GM18517 (cell line): Measurements from ENCODE around the gene MARVELD1.

ENCODE experiments used
- ATAC-seq: cut with Tn5 transposase; IDR thresholded peaks from one replicate; pipeline ENCODE4 v1.9.1; 2021; ENCODE audit warnings: mild to moderate bottlenecking, moderate library complexity; ENCODE audit not compliant: unreplicated experiment

MARVELD1 gene

GRCh38 chr10:97752956-97753355 is 39.4 kb downstream of the MARVELD1 start:
- no peak for ATAC-seq

GRCh38 chr10:97754726-97755125 is 41.2 kb downstream of the MARVELD1 start:
- ATAC-seq, result no peak

DNA sequence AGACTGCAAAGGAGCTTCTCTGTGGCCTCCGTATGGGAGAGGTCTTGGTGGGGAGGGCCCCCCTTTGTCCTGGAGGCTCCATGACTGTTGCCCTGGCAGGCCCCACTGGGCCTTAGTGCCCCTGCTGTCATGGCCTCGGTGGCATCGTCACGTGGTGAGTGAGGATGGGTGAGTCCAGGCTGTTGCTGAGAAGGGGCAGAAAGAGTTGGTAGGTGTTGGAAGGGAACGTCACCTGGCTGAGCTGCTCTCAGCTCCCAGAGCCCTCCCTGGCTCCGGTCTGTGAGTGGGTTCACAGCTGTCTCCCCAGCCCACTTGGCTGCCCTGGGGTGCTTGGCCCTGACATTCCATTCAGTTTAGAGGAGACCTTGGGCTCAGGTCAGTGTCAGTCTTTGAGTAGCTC is 42.2 kb downstream of the MARVELD1 start:
- ATAC-seq, result no peak

- ATAC-seq, result no peak
These were observed 43.9 kb downstream of the MARVELD1 start for GRCh38 chr10:97757471-97757870.

- no peak for ATAC-seq
These were observed 45.8 kb downstream of the MARVELD1 start for GRCh38 chr10:97759158-97759887.

DNA sequence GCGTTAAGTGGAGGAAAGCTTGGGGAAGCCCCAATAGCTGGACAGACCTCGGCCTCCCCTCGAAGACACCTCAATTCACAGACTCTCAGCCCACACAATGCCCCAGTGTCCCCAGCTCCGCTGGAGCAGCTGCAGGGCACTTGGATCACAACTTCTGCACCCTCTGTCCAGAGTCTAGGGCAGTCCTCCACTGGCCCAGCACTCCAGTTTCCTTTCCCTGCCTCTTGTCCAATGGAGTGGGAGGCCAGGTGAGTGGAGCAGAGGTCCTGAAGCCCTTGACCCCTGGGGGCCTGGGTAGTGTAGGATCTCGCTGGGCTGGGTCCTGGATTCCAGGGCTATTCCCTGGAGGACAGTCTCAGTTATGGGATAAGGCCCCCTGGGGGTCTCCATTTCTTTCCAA is 46.4 kb downstream of the MARVELD1 start:
- ATAC-seq, result no peak

GRCh38 chr10:97760461-97761257 is 47.1 kb downstream of the MARVELD1 start:
- no peak for ATAC-seq

DNA sequence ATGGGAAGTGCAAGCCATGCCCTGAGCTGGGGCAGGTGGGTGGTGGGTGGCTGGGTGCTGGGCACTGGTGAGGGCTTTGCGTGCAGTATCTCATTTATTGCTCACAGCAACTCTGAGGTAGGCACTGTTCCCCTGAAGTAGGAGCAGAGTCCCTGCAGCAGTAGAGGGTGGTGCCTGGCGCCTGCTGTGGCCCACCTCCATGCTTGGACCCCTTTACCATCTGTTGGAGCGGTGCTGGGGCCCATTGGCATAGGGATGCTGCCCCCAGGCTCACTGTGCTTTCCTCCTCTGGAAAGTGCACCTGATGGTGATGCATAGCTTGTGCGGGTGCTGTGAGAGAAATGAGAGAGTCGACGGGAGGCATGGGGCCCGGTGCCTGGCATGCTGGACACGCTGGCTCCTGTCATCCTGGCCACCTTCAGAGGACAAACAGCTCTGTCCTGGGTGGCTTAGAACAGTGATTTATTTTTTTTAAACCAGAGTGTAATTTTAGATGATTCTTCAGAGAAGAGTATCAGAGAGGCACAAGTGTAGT is 47.9 kb downstream of the MARVELD1 start:
- no peak for ATAC-seq

GRCh38 chr10:97762056-97762455 is 48.5 kb downstream of the MARVELD1 start:
- no peak for ATAC-seq

DNA sequence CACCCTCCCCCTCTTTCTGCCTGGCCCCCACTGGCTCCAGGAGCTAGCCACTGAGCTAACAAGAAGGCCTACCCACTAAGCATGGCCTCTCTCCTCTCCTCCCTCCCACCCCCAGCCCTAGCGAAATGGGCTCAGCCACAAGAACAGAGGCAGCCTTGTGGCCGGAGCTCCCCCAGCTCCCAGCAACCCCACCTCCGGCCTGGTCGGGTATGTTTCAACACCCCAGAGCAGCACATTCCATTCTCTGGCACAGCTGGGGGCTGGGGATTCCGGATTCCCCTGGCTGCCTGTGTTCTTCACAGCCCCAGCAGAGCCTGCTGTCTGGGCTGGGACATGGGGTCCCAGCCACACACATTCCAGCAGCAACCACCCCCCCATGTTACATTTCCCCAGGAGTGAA is 49.3 kb downstream of the MARVELD1 start:
- no peak for ATAC-seq

DNA sequence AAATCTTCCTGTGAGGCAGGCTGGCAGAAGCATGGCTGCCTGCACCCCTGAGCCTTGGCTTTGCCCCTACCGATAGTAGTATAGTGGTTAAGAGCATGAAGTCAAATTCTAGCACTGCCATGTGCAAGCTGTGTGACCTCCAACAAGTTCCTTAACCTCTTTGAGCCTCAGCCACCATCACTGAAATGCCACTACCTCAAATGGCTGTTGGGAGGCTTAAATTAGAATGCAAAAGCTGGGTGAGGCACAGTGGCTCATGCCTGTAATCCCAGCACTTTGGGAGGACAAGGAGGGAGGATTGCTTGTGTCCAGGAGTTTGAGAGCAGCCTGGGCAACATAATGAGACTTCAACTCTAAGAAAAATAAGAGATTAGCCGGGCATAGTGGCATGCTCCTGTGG is 49.9 kb downstream of the MARVELD1 start:
- no peak for ATAC-seq

DNA sequence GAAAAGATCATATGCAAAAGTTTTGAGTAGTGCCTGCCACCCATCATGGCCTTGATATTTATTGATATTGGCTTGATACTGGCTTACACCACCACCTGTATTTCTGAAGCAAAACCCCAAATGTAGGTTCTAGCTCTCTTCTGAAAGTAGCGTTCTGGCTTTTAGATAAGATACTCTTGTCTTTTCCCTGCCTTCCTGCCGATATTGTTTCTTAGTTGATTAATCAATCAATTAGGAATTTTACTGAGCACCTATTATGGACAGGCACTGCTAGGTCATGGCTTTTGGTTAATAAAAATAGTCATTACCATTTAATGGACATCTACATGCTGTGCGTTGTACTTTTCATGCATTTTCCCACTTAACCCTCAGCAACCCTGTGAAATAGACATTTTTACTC is 50.4 kb downstream of the MARVELD1 start:
- ATAC-seq, result no peak

- ATAC-seq, result no peak
These were observed 51.0 kb downstream of the MARVELD1 start for GRCh38 chr10:97764519-97764931.

DNA sequence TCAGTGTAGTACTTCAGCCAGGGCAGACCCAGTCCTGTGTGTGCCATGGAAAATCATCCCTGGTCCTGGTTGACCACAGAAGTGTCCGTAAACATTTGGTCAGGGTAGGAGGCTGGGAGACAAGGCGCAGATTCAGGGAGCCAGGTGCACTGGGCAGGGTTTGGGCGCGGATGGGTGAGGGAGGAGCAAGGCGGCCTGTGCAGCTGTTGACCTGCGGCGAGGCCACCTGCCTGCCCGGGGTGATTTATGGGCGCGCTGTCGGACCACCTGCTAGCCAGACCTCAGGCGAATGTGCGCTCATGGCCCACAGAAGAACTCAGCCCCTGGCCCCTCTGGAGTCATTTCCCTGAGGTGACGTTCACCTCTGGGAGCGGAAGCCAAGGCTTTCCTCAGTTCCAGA is 51.7 kb downstream of the MARVELD1 start:
- ATAC-seq, result no peak

DNA sequence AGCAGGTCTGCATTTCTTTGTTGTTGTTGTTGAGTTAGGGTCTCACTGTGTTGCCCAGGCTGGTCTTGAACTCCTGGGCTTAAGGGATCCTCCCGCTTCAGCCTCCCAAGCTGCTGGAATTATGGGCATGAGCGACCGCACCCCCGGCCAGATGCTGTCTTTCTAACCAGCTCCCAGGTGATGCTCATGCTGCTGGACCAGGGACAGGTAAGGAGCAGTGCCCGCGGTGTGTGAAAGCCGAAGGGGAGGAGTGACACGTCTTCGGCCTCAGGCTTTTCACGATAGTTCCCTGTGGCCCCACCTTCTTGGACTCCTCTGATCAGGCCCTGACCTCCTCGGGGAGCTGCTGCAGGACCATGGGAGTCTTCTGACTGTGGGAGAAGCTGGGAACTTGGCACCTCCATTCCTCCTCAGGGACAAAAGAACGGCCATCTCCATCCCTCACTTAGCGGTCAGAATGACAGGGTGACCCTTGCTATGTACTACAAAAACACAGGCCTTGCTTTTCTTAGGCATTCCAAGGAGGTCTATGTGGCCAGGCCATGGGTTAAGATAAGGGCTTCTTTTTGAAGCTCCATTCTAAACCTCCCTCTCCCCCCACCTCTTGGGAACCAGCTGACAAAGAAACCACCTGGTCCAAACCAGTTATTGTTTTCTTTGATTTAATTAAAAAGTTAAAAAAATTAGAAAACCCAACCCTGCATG is 52.7 kb downstream of the MARVELD1 start:
- no peak for ATAC-seq

DNA sequence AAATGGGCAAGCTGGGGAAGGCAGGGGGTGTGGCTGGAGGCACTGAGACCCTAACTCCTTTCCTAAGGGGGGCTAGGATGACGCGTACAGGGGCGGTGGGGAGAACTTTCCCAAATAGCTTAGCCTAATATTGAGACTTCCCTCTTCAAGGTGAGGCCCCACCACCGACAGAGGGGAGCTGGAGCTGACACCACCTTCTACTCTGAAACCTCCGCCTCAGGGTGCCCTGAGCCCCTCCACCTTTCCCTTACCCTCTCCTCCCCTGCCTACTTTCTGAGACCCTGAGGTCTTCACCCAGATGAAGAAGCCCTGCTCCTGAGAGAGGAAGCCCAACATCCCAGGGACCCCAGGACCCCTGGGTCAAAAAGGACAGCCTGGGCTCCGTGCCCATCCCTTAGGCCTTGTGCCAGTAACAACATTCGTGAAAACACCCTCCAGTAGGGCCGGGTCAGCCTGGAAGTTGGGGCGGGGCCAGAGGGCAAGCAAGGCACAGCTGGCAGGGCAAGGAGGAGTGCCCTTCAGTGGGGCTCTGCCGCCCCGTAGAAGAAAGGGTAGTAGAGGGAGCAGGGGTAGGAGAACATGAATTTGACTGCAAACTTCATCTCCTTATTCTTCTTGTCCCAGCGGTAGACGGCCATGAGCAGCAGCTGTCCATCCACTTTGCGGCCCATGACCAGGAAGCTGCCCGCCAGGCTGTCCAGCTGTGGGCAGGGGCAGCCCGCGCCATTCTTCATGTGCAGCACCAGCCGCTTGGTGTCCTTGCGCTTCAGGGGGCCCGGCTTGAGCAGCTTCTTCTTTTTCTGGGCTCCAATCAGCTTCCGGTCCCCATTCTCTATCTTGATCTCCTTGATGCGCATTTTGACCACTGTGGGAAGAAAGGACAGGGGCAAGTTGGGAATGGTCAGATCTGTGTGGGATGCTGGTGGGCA is 53.7 kb downstream of the MARVELD1 start:
- ATAC-seq, result no peak
